Smooth muscle cell (in vitro differentiated cells): Measurements from ENCODE around the gene LRRC25. TPM values are rescaled to one million over a fixed set of nuclear protein-coding genes. Genes with fewer than 3 reads are reported as not detected.
"Not testable (repeated sequence)": the region's sequence is repeated elsewhere in the genome, so short reads cannot be mapped to it uniquely, and the experiment has no call there.

Experiments used
- DNase-seq: peaks from one replicate; lab custom pipeline; 2025; ENCODE audit not compliant: unreplicated experiment; lab: John Stamatoyannopoulos, UW
- H2AFZ ChIP-seq: fragments of 200-600 bp; sonication (generic); 2 replicates; pipeline ENCODE4 v1.6.0; 2016; ENCODE audit warnings: antibody characterized with exemption, low read depth, mild to moderate bottlenecking
- H3F3A ChIP-seq: fragments of 200-600 bp; sonication (generic); 2 replicates; pipeline ENCODE4 v1.6.0; 2017; ENCODE audit warnings: antibody characterized with exemption, low read depth
- H3K27ac ChIP-seq: fragments of 200-600 bp; sonication (generic); 2 replicates; pipeline ENCODE4 v1.5.1; 2016; ENCODE audit warnings: low read depth, mild to moderate bottlenecking
- H3K27me3 ChIP-seq: fragments of 200-600 bp; sonication (generic); 2 replicates; pipeline ENCODE4 v1.6.1; 2016; ENCODE audit warnings: low read depth, mild to moderate bottlenecking
- H3K36me3 ChIP-seq: fragments of 200-600 bp; sonication (generic); 2 replicates; pipeline ENCODE4 v1.5.1; 2016; ENCODE audit warnings: low read depth
- H3K4me1 ChIP-seq: fragments of 200-600 bp; sonication (generic); 2 replicates; pipeline ENCODE4 v1.5.1; 2016; ENCODE audit warnings: low read depth
- H3K4me2 ChIP-seq: fragments of 200-600 bp; sonication (generic); 2 replicates; pipeline ENCODE4 v1.6.0; 2016; ENCODE audit warnings: mild to moderate bottlenecking
- H3K4me3 ChIP-seq: fragments of 200-600 bp; sonication (generic); 2 replicates; pipeline ENCODE4 v1.5.1; 2016; ENCODE audit warnings: mild to moderate bottlenecking
- H3K79me2 ChIP-seq: fragments of 200-600 bp; sonication (generic); 2 replicates; pipeline ENCODE4 v1.6.0; 2016; ENCODE audit warnings: low read depth, mild to moderate bottlenecking
- H3K9ac ChIP-seq: fragments of 200-600 bp; sonication (generic); 2 replicates; pipeline ENCODE4 v1.6.0; 2016; ENCODE audit warnings: low read depth
- H3K9me3 ChIP-seq: fragments of 200-600 bp; sonication (generic); replicated peaks from 2 replicates; pipeline ENCODE4 v1.5.1; 2016; ENCODE audit warnings: low read depth
- H4K20me1 ChIP-seq: fragments of 200-600 bp; sonication (generic); 2 replicates; pipeline ENCODE4 v1.6.0; 2016; ENCODE audit warnings: low read depth
- CTCF ChIP-seq: fragments of 200-600 bp; sonication (generic); IDR thresholded peaks from 2 replicates; pipeline ENCODE4 v1.5.1; 2017; ENCODE audit warnings: borderline replicate concordance, mild to moderate bottlenecking, antibody characterized with exemption; ENCODE audit not compliant: insufficient read depth, poor library complexity, severe bottlenecking
- WGBS: methylation state at CpG from one replicate; pipeline ENCODE4 v1.1.7; 2016; ENCODE audit warnings: low lambda C conversion rate; 5-methylcytosine and 5-hydroxymethylcytosine counted together
- polyA plus RNA-seq: library from polyadenylated mRNA; unstranded; fragments of >200 nt; fragmentation: Nextera tagmentation; extraction: Ambion mirVana; gene quantifications from 2 replicates; pipeline ENCODE4 v1.2.1, GENCODE V29; 2016
- total RNA-seq: library from RNA; depleted of rRNA; stranded (reverse); fragments of >200 nt; gene quantifications from 2 replicates; pipeline ENCODE4 v1.2.3, GENCODE V29; 2014

Gene LRRC25
- total and polyA plus RNA-seq, 2 experiments from 2014 or later = 0.34 TPM; not detected in 1

- peaks cover 11% of the 10 kb centered on the region for H3F3A ChIP-seq
- no peak overlapping the region for H3K4me2 ChIP-seq
- no peaks in the 10 kb centered on the region for H3K9me3 ChIP-seq
- H3K9ac ChIP-seq = no peak overlapping the region
- no peak for TF ChIP-seq CTCF
- H3K79me2 ChIP-seq = peaks cover 2% of the 10 kb centered on the region
- peak overlapping the region; percentile 15 for H3K27ac ChIP-seq
- 73% methylated on average over 3 of the region's 3 CpGs for WGBS
- no peak for DNase-seq
- no peaks in the 10 kb centered on the region for H3K36me3 ChIP-seq
- no peaks in the 10 kb centered on the region for H4K20me1 ChIP-seq
- no peak overlapping the region for H2AFZ ChIP-seq
- no peaks in the 10 kb centered on the region for H3K27me3 ChIP-seq
- H3K4me1 ChIP-seq = peaks cover 7% of the 10 kb centered on the region
- H3K4me3 ChIP-seq = no peak overlapping the region
Observed at GRCh38 chr19:18385359-18385674, 12.1 kb downstream of the LRRC25 start.

GRCh38 chr19:18384775-18385174 lies 12.6 kb downstream of the LRRC25 start:
- WGBS = 88% methylated on average over 7 of the region's 7 CpGs
- H3K9ac ChIP-seq = no peak overlapping the region
- DNase-seq = no peak
- H3K27ac ChIP-seq = peak overlapping the region; percentile 15
- H2AFZ ChIP-seq = no peak overlapping the region
- H3F3A ChIP-seq = peaks cover 9% of the 10 kb centered on the region
- TF ChIP-seq CTCF = no peak
- peaks cover 7% of the 10 kb centered on the region for H3K4me1 ChIP-seq
- no peaks in the 10 kb centered on the region for H3K27me3 ChIP-seq
- H3K79me2 ChIP-seq = peaks cover 2% of the 10 kb centered on the region
- no peaks in the 10 kb centered on the region for H3K9me3 ChIP-seq
- H3K4me3 ChIP-seq = no peak overlapping the region
- H3K36me3 ChIP-seq = no peaks in the 10 kb centered on the region
- no peaks in the 10 kb centered on the region for H4K20me1 ChIP-seq
- no peak overlapping the region for H3K4me2 ChIP-seq

- H3K9ac ChIP-seq = not testable (repeated sequence)
- 89% methylated on average over 11 of the region's 11 CpGs for WGBS
Observed at GRCh38 chr19:18383622-18384021, 13.8 kb downstream of the LRRC25 start.

GRCh38 chr19:18380843-18381242 lies 16.6 kb downstream of the LRRC25 start:
- no peaks in the 10 kb centered on the region for H3K79me2 ChIP-seq
- no peak overlapping the region for H2AFZ ChIP-seq
- no peaks in the 10 kb centered on the region for H3K9me3 ChIP-seq
- no peak for DNase-seq
- no peak overlapping the region for H3K4me3 ChIP-seq
- no peak overlapping the region for H3K27ac ChIP-seq
- peaks cover 7% of the 10 kb centered on the region for H3K4me1 ChIP-seq
- 80% methylated on average over 3 of the region's 3 CpGs for WGBS
- H4K20me1 ChIP-seq = no peaks in the 10 kb centered on the region
- H3K4me2 ChIP-seq = no peak overlapping the region
- H3K36me3 ChIP-seq = no peaks in the 10 kb centered on the region
- H3K9ac ChIP-seq = no peak overlapping the region
- no peaks in the 10 kb centered on the region for H3K27me3 ChIP-seq
- no peak for TF ChIP-seq CTCF
- H3F3A ChIP-seq = peaks cover 10% of the 10 kb centered on the region

More at GRCh38 chr19:18383622-18384021, 13.8 kb downstream of the LRRC25 start:
- not testable (repeated sequence) for DNase-seq, H3K27me3 ChIP-seq, H3F3A ChIP-seq, H3K27ac ChIP-seq, H3K79me2 ChIP-seq, H3K9me3 ChIP-seq, H3K4me2 ChIP-seq, H3K36me3 ChIP-seq, H2AFZ ChIP-seq, H4K20me1 ChIP-seq, H3K4me1 ChIP-seq, H3K4me3 ChIP-seq
